BLaER1 (cell line): ENCODE data around the gene ABI2.
"Not testable (repeated sequence)": the region's sequence is repeated elsewhere in the genome, so short reads cannot be mapped to it uniquely, and the experiment has no call there.

Experiments
- H3K27ac ChIP-seq: shearing (Covaris generic); formaldehyde crosslinking; 2 replicates; pipeline ENCODE4 v1.8.1; 2022
- H3K27me3 ChIP-seq: shearing (Covaris generic); formaldehyde crosslinking; 2 replicates; pipeline ENCODE4 v1.8.1; 2022
- H3K36me3 ChIP-seq: shearing (Covaris generic); formaldehyde crosslinking; 2 replicates; pipeline ENCODE4 v1.8.1; 2022
- H3K4me1 ChIP-seq: shearing (Covaris generic); formaldehyde crosslinking; 2 replicates; pipeline ENCODE4 v1.8.1; 2022
- H3K4me2 ChIP-seq: shearing (Covaris generic); formaldehyde crosslinking; 2 replicates; pipeline ENCODE4 v1.8.1; 2022
- H3K4me3 ChIP-seq: shearing (Covaris generic); formaldehyde crosslinking; 2 replicates; pipeline ENCODE4 v1.8.1; 2022
- H3K9ac ChIP-seq: shearing (Covaris generic); formaldehyde crosslinking; 2 replicates; pipeline ENCODE4 v1.8.1; 2022
- H3K9me3 ChIP-seq: shearing (Covaris generic); formaldehyde crosslinking; 2 replicates; pipeline ENCODE4 v1.8.1; 2022
- H4K20me1 ChIP-seq: shearing (Covaris generic); formaldehyde crosslinking; 2 replicates; pipeline ENCODE4 v1.8.1; 2022
- Cebpa-rat ChIP-seq: shearing (Covaris generic); IDR thresholded peaks from 2 replicates; pipeline ENCODE4 v1.8.1; 2022

ABI2 gene

DNA sequence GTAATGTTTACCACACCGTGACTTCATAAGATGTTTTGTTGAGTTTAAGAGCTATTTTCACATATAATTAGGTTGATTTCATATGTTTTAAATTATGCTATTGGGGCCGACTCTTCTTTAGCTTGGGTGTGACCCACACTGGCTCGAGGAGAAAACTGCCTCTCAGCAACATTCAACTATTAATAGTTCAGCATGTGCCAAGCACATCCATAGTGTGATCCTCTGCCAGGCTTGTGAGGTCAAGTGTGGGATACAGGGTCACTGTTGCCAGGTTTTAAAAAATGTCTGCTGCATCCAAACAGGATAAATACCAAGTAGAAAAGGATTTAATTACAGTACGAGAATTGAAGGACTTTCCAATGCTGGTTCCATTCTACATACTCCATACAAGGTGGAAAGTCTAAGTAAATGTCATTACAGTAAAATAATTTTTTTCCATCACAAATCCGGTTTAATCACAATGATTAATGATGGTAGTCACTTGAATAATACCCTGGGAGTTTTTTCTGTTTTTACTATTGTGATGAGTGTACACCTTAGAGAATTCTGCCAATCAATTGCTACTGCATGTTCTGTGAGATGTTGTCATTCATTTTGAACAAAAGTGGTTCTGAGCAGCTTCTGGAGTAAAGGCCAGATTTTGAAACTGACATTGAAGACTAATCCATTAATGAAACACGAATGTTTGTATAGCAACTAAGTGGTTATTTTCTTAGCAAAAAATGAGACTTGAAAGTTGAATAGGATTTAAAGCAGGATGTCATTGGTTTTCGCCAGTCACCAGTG is 84.5 kb downstream of the ABI2 start:
- no peak for TF ChIP-seq Cebpa-rat
- no peak overlapping the region for H3K9ac ChIP-seq
- no peaks in the 10 kb centered on the region for H3K9me3 ChIP-seq
- no peak overlapping the region for H3K4me3 ChIP-seq
- no peak overlapping the region for H3K4me2 ChIP-seq
- H3K4me1 ChIP-seq = no peaks in the 10 kb centered on the region
- H3K36me3 ChIP-seq = peaks cover 85% of the 10 kb centered on the region
- no peaks in the 10 kb centered on the region for H4K20me1 ChIP-seq
- H3K27ac ChIP-seq = no peak overlapping the region
- no peaks in the 10 kb centered on the region for H3K27me3 ChIP-seq

DNA sequence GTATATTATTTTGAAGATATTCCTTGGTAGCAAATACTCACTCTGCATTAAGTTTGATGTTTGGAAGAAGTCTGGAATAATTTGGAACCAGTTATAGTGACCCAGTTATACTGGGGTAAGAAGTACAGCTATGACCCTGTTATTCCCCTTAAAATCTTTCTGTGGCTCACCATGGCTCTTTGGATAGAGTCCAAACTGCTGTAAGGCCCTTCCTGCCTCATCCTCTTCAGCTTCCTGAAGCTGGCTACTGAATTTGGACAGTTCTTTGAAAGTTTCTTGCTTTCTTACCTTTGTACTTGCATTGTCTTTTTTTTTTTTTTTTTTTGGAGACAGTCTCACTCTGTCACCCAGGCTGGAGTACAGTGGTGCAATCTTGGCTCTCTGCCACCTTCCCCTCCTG is 85.6 kb downstream of the ABI2 start:
- Histone ChIP-seq H3K9me3 (peaks cover 8% of the 10 kb centered on the region), H3K4me1 (no peaks in the 10 kb centered on the region), H3K4me3 (no peak overlapping the region), H3K4me2 (no peak overlapping the region), H4K20me1 (no peaks in the 10 kb centered on the region), H3K9ac (no peak overlapping the region), H3K27me3 (no peaks in the 10 kb centered on the region), H3K36me3 (peaks cover 86% of the 10 kb centered on the region), H3K27ac (no peak overlapping the region)
- no peak for TF ChIP-seq Cebpa-rat

DNA sequence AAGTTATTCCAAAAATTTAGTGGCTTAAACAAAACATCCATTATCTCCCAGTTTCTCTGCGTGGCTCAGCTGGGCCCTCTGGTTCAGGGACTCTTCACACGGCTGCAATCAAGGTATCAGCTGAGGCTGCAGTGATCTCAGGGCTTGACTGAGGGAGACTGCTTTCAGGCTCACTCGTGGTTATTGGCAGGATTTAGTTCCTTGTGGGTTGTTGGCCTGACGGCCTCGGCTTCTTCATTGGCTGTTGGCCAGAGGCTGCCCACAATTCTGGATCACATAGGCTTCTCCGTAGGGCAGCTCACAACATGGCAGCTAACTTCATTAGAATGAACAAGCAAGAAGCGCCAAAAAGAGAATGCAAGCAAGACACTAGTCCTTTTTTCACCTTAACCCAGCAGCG is 90.1 kb downstream of the ABI2 start:
- Histone ChIP-seq H3K9me3 (peaks cover 14% of the 10 kb centered on the region), H3K4me1 (no peaks in the 10 kb centered on the region), H4K20me1 (no peaks in the 10 kb centered on the region), H3K27ac (no peak overlapping the region), H3K4me2 (no peak overlapping the region), H3K9ac (no peak overlapping the region), H3K36me3 (peaks cover 85% of the 10 kb centered on the region), H3K4me3 (no peak overlapping the region), H3K27me3 (no peaks in the 10 kb centered on the region)
- no peak for TF ChIP-seq Cebpa-rat

DNA sequence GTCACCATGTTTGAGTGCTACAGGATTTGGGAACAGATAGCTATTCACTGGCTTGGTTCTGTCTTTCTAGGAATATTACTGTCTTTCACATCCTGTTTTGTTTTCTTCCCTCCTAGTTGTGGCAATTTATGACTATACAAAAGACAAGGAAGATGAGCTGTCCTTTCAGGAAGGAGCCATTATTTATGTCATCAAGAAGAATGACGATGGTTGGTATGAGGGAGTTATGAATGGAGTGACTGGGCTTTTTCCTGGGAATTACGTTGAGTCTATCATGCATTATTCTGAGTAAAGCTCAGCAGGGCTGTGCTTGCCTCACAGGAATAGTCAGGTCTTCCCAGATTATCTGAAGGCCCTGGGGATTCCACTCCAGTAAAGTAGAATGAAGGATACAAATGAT is 98.9 kb downstream of the ABI2 start:
- no peak overlapping the region for H3K4me2 ChIP-seq
- H3K9me3 ChIP-seq = no peaks in the 10 kb centered on the region
- H3K9ac ChIP-seq = no peak overlapping the region
- no peak overlapping the region for H3K27ac ChIP-seq
- TF ChIP-seq Cebpa-rat = no peak
- H3K4me1 ChIP-seq = no peaks in the 10 kb centered on the region
- no peaks in the 10 kb centered on the region for H4K20me1 ChIP-seq
- peaks cover 57% of the 10 kb centered on the region for H3K36me3 ChIP-seq
- H3K4me3 ChIP-seq = no peak overlapping the region
- no peaks in the 10 kb centered on the region for H3K27me3 ChIP-seq

DNA sequence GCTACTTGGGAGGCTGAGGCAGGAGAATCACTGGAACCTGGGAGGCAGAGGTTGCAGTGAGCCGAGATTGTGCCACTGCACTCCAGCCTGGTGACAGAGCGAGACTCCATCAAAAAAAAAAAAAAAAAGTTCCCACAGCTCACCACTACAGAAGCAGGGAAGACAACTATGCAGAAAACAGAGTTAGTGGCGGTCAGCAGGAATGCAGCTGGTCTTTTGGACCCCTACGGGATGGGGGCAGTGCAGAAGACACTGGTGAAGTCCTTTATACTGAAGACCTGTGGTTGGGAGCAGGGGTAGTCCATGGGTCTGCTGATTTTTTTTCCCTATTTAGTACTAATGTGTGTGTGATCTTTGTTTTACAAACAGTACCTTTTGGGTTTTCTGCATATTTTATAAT is 101.4 kb downstream of the ABI2 start:
- not testable (repeated sequence) for H3K27me3 ChIP-seq, H3K9ac ChIP-seq, H3K9me3 ChIP-seq, H4K20me1 ChIP-seq, H3K4me1 ChIP-seq, H3K4me3 ChIP-seq, H3K27ac ChIP-seq, H3K4me2 ChIP-seq
- peaks cover 37% of the 10 kb centered on the region for H3K36me3 ChIP-seq

DNA sequence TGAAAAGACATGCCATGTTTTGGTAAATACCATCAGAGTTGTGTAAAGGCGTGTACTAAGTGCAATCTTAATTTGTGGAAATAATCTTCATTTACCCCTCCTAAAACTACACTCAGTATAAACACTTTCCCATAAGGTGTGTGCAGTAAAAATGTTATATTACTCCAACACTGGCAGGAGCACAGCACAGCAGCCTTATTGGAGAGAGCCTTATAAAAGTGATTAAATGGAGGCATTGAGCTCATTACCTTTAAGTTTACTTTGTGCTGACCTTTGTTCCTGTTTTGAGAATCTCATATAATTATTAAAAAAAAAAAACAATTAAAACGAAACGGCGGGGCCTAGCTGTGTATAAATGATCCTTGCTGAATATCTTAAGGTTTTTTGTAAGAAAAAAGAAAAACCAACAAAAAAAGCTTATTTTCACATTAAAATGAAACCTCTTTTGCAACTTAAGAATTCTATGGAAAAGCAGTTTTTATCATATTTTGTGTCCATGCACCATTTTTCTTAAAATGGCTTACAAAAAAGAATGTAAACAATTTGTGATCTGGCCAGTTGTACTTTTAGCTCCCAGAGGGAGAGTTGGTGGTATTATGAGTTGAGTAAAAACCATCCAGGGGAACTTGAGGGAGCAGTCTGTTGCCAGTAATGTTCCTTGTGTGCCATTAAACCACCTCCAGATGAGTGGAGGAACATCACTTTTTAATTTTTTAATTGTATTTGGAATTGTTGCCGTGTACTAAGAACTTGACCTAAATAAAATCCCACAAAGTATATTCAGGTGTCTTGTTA is 103.4 kb downstream of the ABI2 start:
- no peak overlapping the region for H3K27ac ChIP-seq
- H3K27me3 ChIP-seq = no peaks in the 10 kb centered on the region
- H3K9me3 ChIP-seq = no peaks in the 10 kb centered on the region
- no peaks in the 10 kb centered on the region for H4K20me1 ChIP-seq
- H3K9ac ChIP-seq = no peak overlapping the region
- H3K36me3 ChIP-seq = peaks cover 23% of the 10 kb centered on the region
- H3K4me3 ChIP-seq = no peak overlapping the region
- TF ChIP-seq Cebpa-rat = no peak
- H3K4me1 ChIP-seq = peaks cover 4% of the 10 kb centered on the region; the same call in 1 of the 2 replicates
- H3K4me2 ChIP-seq = no peak overlapping the region

DNA sequence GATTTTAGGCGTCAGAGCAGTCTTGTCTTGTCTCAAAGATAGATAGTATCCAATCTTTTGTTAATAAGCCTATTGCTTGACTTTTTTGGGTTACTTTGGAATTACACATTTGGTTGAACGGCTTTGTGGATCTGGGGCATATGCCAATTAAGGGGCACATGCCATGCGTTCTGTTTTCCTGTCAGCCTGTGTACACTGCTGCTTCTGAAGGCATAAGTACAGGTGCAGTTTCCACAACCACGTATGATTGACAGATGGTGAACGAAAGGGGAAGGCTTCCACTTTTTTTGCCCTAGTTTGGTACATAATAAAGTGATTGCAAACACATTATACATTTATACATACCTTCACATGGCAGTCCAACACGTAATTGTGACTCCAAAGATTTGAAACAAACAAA is 104.6 kb downstream of the ABI2 start:
- H3K4me3 ChIP-seq = no peak overlapping the region
- no peak overlapping the region for H3K27ac ChIP-seq
- H4K20me1 ChIP-seq = no peaks in the 10 kb centered on the region
- no peaks in the 10 kb centered on the region for H3K9me3 ChIP-seq
- peaks cover 15% of the 10 kb centered on the region for H3K36me3 ChIP-seq
- no peak overlapping the region for H3K9ac ChIP-seq
- H3K4me1 ChIP-seq = peaks cover 4% of the 10 kb centered on the region; the same call in 1 of the 2 replicates
- no peak overlapping the region for H3K4me2 ChIP-seq
- H3K27me3 ChIP-seq = no peaks in the 10 kb centered on the region
- no peak for TF ChIP-seq Cebpa-rat

DNA sequence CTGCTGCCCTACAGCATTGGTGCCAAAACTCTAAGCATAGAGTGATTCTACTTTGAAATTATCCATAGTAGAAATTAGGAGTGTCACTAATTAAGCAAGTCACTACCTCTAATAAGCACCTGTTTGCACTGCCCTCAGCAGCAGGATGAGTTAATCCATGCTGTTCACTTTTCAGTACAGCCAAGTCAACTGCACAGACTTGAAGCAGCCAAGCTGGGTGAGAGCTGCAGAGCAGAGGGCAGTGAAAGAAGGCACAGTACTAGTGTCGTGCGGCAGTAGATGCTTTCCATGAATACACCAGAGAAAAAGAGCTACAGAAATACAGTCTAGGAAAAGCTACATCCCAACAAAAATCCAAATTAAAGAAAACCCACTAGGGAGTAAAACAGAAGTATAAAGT is 108.3 kb downstream of the ABI2 start:
- Histone ChIP-seq H3K9ac (no peak overlapping the region), H3K4me3 (no peak overlapping the region), H3K27me3 (no peaks in the 10 kb centered on the region), H3K36me3 (no peaks in the 10 kb centered on the region), H3K27ac (no peak overlapping the region), H3K9me3 (no peaks in the 10 kb centered on the region), H3K4me2 (no peak overlapping the region), H4K20me1 (no peaks in the 10 kb centered on the region), H3K4me1 (peaks cover 4% of the 10 kb centered on the region; the same call in 1 of the 2 replicates)
- TF ChIP-seq Cebpa-rat = no peak

DNA sequence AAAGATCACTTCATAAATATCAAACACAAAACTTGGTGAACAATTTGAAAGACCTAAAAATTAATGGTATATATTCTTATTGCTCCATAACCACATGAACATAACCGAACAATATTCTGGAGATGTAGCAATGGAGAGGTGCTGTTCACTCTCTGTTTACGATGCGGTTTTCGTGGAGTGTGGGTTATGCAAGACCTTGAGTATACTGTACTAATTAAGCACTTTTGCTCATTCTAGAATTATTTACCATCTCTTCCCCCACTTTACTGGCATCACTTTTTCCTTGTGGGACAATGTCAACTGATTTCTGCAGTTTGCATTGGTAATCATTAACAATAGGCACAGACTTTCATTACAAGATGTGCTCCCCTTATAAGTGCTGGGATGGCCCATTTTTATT is 109.3 kb downstream of the ABI2 start:
- no peaks in the 10 kb centered on the region for H3K27me3 ChIP-seq
- peaks cover 4% of the 10 kb centered on the region; the same call in 1 of the 2 replicates for H3K4me1 ChIP-seq
- H3K27ac ChIP-seq = no peak overlapping the region
- no peak overlapping the region for H3K4me2 ChIP-seq
- H3K4me3 ChIP-seq = no peak overlapping the region
- no peaks in the 10 kb centered on the region for H3K9me3 ChIP-seq
- H4K20me1 ChIP-seq = no peaks in the 10 kb centered on the region
- H3K36me3 ChIP-seq = no peaks in the 10 kb centered on the region
- TF ChIP-seq Cebpa-rat = no peak
- H3K9ac ChIP-seq = no peak overlapping the region

DNA sequence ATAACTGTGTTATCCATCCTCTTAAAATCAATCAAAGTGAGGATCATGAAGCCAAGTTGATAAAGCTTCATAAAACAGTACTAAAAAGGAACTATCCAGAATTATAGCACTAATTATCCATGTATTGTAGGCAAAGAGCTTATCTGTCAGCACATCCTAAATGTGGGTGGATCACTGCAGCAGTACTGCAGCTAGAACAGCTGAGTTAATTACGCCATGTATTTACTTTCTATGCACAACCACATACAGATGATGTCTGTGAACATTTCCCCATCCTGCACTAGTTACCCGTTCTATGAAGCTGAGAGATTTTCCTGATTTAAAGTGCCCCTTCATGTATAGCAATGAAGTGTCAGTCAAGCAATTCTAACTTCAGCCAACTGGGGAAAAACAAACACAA is 110.3 kb downstream of the ABI2 start:
- Histone ChIP-seq H3K4me3 (no peak overlapping the region), H3K36me3 (no peaks in the 10 kb centered on the region), H3K4me1 (no peaks in the 10 kb centered on the region), H3K4me2 (no peak overlapping the region), H4K20me1 (no peaks in the 10 kb centered on the region), H3K9ac (no peak overlapping the region), H3K9me3 (no peaks in the 10 kb centered on the region), H3K27ac (no peak overlapping the region), H3K27me3 (no peaks in the 10 kb centered on the region)
- no peak for TF ChIP-seq Cebpa-rat
